Stimulated activated CD8-positive, alpha-beta memory T cell treated with anti-CD3 and anti-CD28 coated beads, Interleukin-4, amount 100 ng/mL, for 48 hours (primary cell): ENCODE measurements around the gene COX19.
A peak's percentile ranks its signal among the peaks of the same experiment; 100 is the strongest.

ENCODE experiments used
- DNase-seq: peaks from one replicate; pipeline ENCODE4 v3.0.0-alpha.2; 2020

Gene COX19

GRCh38 chr7:974820-975681 lies at the start of gene COX19:
Gene COX19, minus strand, starts transcription at chr7:975549. Its CDS starts 40 bp downstream, at chr7:975509.
- peak; percentile 93 for DNase-seq

- DNase-seq = no peak
Observed at GRCh38 chr7:1024331-1024841, 49.0 kb upstream of the COX19 start.

GRCh38 chr7:1022801-1023465 lies 47.6 kb upstream of the COX19 start:
- DNase-seq = no peak

GRCh38 chr7:1022356-1022755 lies 47.0 kb upstream of the COX19 start:
- no peak for DNase-seq

GRCh38 chr7:1021931-1022330 lies 46.6 kb upstream of the COX19 start:
- no peak for DNase-seq

- DNase-seq = no peak
Observed at GRCh38 chr7:1021366-1021765, 46.0 kb upstream of the COX19 start.

- DNase-seq = no peak
Observed at GRCh38 chr7:1020849-1021251, 45.5 kb upstream of the COX19 start.

- DNase-seq = no peak
Observed at GRCh38 chr7:1019789-1020610, 44.7 kb upstream of the COX19 start.

GRCh38 chr7:1019255-1019785 lies 44.0 kb upstream of the COX19 start:
- DNase-seq = no peak

GRCh38 chr7:1018334-1018695 lies 43.0 kb upstream of the COX19 start:
- no peak for DNase-seq

- no peak for DNase-seq
Observed at GRCh38 chr7:1017586-1018333, 42.4 kb upstream of the COX19 start.

- no peak for DNase-seq
Observed at GRCh38 chr7:1016577-1017531, 41.5 kb upstream of the COX19 start.

- DNase-seq = no peak
Observed at GRCh38 chr7:1015196-1016121, 40.1 kb upstream of the COX19 start.

GRCh38 chr7:1014681-1015080 lies 39.3 kb upstream of the COX19 start:
- DNase-seq = no peak

- no peak for DNase-seq
Observed at GRCh38 chr7:1013581-1013980, 38.2 kb upstream of the COX19 start.

GRCh38 chr7:1012716-1013095 lies 37.4 kb upstream of the COX19 start:
- no peak for DNase-seq

- DNase-seq = no peak
Observed at GRCh38 chr7:1012004-1012715, 36.8 kb upstream of the COX19 start.

GRCh38 chr7:1011297-1012003 lies 36.1 kb upstream of the COX19 start:
- DNase-seq = no peak

GRCh38 chr7:1010226-1010625 lies 34.9 kb upstream of the COX19 start:
- DNase-seq = no peak
